Measurements from ENCODE around the gene PPFIA4. TPM values are rescaled to one million over a fixed set of nuclear protein-coding genes. Genes with fewer than 3 reads are reported as not detected.
"Not testable (repeated sequence)": the region's sequence is repeated elsewhere in the genome, so short reads cannot be mapped to it uniquely, and the experiment has no call there.

Gene PPFIA4
- total RNA-seq, 1 experiment from 2014 or later, result 3.0 TPM

DNA sequence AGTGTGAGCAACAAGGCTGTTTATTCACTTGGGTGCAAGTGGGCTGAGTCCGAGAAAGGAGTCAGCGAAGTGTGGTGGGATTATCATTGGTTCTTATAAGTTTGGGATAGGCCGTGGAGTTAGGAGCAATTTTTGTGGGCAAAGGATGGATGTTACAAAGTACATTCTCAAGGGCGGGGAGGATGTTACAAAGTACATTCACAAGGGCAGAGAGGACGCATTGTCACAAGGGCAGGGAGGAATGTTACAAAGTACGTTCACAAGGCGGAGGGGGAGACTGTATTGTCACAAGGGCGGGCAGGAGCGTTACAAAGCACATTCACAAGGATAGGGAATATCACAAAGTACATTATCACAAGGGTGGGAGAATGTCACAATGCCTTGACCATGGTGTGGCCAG is 24.3 kb upstream of the PPFIA4 start:
- CTCF ChIA-PET, result no interaction called here
- no peak overlapping the region for H3K4me3 ChIP-seq (ENCODE audit: low read depth, low read length, poor library complexity, severe bottlenecking)
- BruUV-seq (replicated peaks), result no TSS peak
- H3K27ac ChIP-seq (ENCODE audit: low read depth, low read length, poor library complexity, severe bottlenecking), result no peak overlapping the region
- H3K27me3 ChIP-seq (replicated peaks; ENCODE audit: insufficient read depth, low read depth, low read length, poor library complexity), result peaks cover 15% of the 10 kb centered on the region
- H3K4me1 ChIP-seq (ENCODE audit: insufficient read depth, low read length, poor library complexity, severe bottlenecking), result no peaks in the 10 kb centered on the region
- TF ChIP-seq EZH2 (IDR thresholded peaks at IDR 0.05; ENCODE audit: borderline replicate concordance, low read depth, low read length, poor library complexity, severe bottlenecking) (no peak), CTCF (conservative IDR thresholded peaks at IDR 0.05; ENCODE audit: low read depth, low read length) (no peak)
- no peaks in the 10 kb centered on the region for H3K36me3 ChIP-seq (ENCODE audit: insufficient read depth, low read length, poor library complexity, severe bottlenecking)
- POLR2A ChIA-PET (ENCODE audit: low non-redundant PET), result no interaction called here
- no peak for DNase-seq (ENCODE audit: low spot score)
- H3K9me3 ChIP-seq (ENCODE audit: low read depth, low read length, poor library complexity, severe bottlenecking), result no peaks in the 10 kb centered on the region
- intact Hi-C loops (cut with micrococcal nuclease; ENCODE audit: unreplicated experiment), result loop anchor here (10.0 kb wide), 1 partner anchor 657 kb away; the partner anchor contains the start of genes PPP1R12B and UBE2T

DNA sequence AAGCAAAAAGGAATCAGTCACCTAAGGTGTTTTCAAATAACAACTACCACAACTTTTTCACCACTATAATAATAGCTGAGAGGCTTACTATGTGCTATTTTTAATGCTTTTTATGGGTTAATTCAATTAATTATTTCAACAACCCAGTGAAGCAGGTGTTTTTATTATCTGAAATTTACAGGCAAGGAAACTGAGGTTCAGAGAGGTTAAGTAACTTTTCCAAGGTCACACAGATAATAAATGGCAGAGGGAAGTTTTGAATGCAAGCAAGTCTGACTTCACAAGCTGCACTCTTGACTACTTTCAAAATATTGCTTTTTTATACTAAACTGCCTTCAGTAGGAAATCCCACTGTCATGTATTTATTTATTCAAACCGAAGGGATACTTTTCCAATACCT is 23.3 kb upstream of the PPFIA4 start:
- Histone ChIP-seq H3K4me3 (ENCODE audit: low read depth, low read length, poor library complexity, severe bottlenecking) (no peak overlapping the region), H3K4me1 (ENCODE audit: insufficient read depth, low read length, poor library complexity, severe bottlenecking) (peaks cover under 1% of the 10 kb centered on the region), H3K9me3 (ENCODE audit: low read depth, low read length, poor library complexity, severe bottlenecking) (no peaks in the 10 kb centered on the region), H3K36me3 (ENCODE audit: insufficient read depth, low read length, poor library complexity, severe bottlenecking) (no peaks in the 10 kb centered on the region), H3K27ac (ENCODE audit: low read depth, low read length, poor library complexity, severe bottlenecking) (no peak overlapping the region), H3K27me3 (replicated peaks; ENCODE audit: insufficient read depth, low read depth, low read length, poor library complexity) (peaks cover 5% of the 10 kb centered on the region)
- TF ChIP-seq EZH2 (IDR thresholded peaks at IDR 0.05; ENCODE audit: borderline replicate concordance, low read depth, low read length, poor library complexity, severe bottlenecking) (no peak), CTCF (conservative IDR thresholded peaks at IDR 0.05; ENCODE audit: low read depth, low read length) (no peak)
- ChIA-PET POLR2A (ENCODE audit: low non-redundant PET) (no interaction called here), CTCF (no interaction called here)
- BruUV-seq (replicated peaks), result no TSS peak
- DNase-seq (ENCODE audit: low spot score), result no peak
- intact Hi-C loops (cut with micrococcal nuclease; ENCODE audit: unreplicated experiment), result loop anchor here (10.0 kb wide), 1 partner anchor 658 kb away; the partner anchor contains the start of genes PPP1R12B and UBE2T

- intact Hi-C loops (cut with micrococcal nuclease; ENCODE audit: unreplicated experiment), result loop anchor here (5.0 to 10.0 kb wide), 2 partner anchors 78 to 661 kb away; partner anchors contain the start of genes KLHL12, PPP1R12B and UBE2T
- BruUV-seq (replicated peaks); H3K27ac ChIP-seq (ENCODE audit: low read depth, low read length, poor library complexity, severe bottlenecking); H3K4me3 ChIP-seq (ENCODE audit: low read depth, low read length, poor library complexity, severe bottlenecking); H3K27me3 ChIP-seq (replicated peaks; ENCODE audit: insufficient read depth, low read depth, low read length, poor library complexity); H3K9me3 ChIP-seq (ENCODE audit: low read depth, low read length, poor library complexity, severe bottlenecking); CTCF ChIA-PET; POLR2A ChIA-PET (ENCODE audit: low non-redundant PET); DNase-seq (ENCODE audit: low spot score): not testable (repeated sequence)
- Histone ChIP-seq H3K4me1 (ENCODE audit: insufficient read depth, low read length, poor library complexity, severe bottlenecking) (peaks cover 13% of the 10 kb centered on the region), H3K36me3 (ENCODE audit: insufficient read depth, low read length, poor library complexity, severe bottlenecking) (peaks cover 19% of the 10 kb centered on the region)
These were observed 20.7 kb upstream of the PPFIA4 start for GRCh38 chr1:203005395-203006142.

Data from A673 (cell line).